HG02943 (cell line): ENCODE measurements around the gene ELOB.

Source experiments
- ATAC-seq: cut with Tn5 transposase; IDR thresholded peaks from one replicate; pipeline ENCODE4 v1.9.1; 2021; ENCODE audit warnings: mild to moderate bottlenecking, low read depth, moderate library complexity; ENCODE audit not compliant: unreplicated experiment

Gene ELOB

GRCh38 chr16:2784358-2785100, 7.4 kb upstream of the ELOB start:
- ATAC-seq = no peak

- no peak for ATAC-seq
Observed at GRCh38 chr16:2783581-2784357, 6.7 kb upstream of the ELOB start.

GRCh38 chr16:2782583-2783351, 5.7 kb upstream of the ELOB start:
- ATAC-seq = no peak

GRCh38 chr16:2779978-2780898, 3.2 kb upstream of the ELOB start:
- no peak for ATAC-seq

GRCh38 chr16:2779151-2779920, 2.3 kb upstream of the ELOB start:
- ATAC-seq = no peak

- no peak for ATAC-seq
Observed at GRCh38 chr16:2778630-2778958, 1.5 kb upstream of the ELOB start.

- peak; percentile 14 for ATAC-seq
Observed at GRCh38 chr16:2777903-2778629, 986 bp upstream of the ELOB start.

GRCh38 chr16:2776500-2777139, 460 bp downstream of the ELOB start:
- ATAC-seq = no peak

- ATAC-seq = no peak
Observed at GRCh38 chr16:2775765-2776499, 1.1 kb downstream of the ELOB start.

- no peak for ATAC-seq
Observed at GRCh38 chr16:2775131-2775716, 1.9 kb downstream of the ELOB start.

GRCh38 chr16:2774161-2774891, 2.8 kb downstream of the ELOB start:
- ATAC-seq = no peak

GRCh38 chr16:2773188-2773968, 3.7 kb downstream of the ELOB start:
- no peak for ATAC-seq

- ATAC-seq = no peak
Observed at GRCh38 chr16:2771496-2772402, 5.3 kb downstream of the ELOB start.

- no peak for ATAC-seq
Observed at GRCh38 chr16:2770057-2770951, 6.8 kb downstream of the ELOB start.
